Measurements from ENCODE around the gene LPO.
A peak's percentile ranks its signal among the peaks of the same experiment; 100 is the strongest.

LPO gene

DNA sequence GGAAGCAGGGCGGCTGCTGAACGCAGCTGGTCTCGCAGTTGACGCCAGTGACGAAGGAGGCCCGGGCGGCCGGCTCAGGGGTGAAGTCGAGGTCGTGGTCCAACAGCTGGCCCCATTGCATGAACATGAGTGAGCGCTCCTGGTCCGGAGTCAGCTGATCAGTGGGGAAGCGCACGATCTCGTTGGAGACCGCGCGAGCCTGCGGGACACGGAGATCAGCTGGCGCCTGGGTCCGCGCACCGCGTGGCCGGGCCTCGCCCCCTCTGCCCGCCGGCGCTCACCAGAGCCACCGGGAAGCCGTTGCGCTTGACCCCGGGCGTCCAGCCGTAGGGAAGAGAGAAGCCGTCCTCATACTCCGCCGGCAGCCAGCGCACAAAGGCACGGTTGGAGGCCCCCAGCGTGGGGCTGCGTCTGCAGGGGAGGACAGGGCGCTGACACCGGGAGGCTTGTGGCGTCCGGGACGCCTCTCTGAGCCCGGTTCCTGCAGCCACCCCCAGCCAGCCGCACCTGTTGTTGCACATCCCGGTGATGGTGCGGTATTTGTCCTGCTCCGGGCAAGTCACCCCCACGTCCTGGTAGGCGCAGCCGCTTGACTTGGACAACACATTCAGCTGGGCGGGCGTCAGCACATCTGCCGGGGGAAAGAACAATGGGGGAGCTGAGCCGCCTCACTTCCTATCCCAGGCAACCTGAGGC is 40.8 kb downstream of the LPO start:
- DNase-seq = no peak

DNA sequence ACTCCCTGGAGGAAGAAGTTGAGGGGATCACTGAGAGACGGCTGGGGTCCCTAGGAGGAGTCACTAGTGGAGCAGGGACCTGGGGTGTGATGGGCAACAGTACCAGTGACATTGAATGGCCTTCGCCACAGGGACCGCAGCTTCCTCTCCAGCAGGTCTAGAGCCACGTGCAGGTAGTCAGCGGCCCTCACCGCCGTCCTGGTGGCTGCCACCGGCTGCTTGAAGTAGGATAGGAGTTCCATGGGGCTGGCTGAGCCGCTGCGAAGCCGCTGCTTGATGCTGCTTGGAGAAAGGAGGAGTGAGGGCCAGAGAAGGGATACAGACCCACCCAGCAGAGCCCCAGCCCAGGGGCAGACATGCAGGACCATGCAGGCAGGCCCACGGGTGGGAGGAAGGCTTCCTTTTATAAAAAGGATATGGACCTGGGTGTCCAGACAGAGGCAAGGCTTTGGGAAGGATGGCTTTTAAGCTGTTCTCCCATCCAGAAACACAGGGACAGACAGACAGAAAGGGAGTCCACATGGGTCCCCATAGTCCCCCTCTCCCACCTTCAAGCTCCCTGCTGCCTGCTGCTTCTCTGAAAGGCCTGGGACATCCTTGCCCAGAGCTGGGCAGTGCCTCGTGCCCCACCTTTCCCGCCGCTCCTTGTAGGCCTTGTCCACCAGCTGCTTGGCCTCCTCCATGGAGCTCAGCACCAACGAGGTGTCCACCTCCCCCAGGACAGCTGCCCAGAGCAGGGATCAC is 41.5 kb downstream of the LPO start:
- no peak for DNase-seq

- no peak for DNase-seq
These were observed 42.3 kb downstream of the LPO start, which contains the start of gene MPO for GRCh38 chr17:58280480-58281217. Gene MPO (minus strand): TSS chr17:58280935. CDS start chr17:58280758, 177 bp downstream.

GRCh38 chr17:58281511-58282011 is 43.2 kb downstream of the LPO start:
- no peak for DNase-seq

- DNase-seq = no peak
These were observed 44.1 kb downstream of the LPO start for GRCh38 chr17:58282442-58282841.

- DNase-seq = no peak
These were observed 45.6 kb downstream of the LPO start for GRCh38 chr17:58283674-58284612.

DNA sequence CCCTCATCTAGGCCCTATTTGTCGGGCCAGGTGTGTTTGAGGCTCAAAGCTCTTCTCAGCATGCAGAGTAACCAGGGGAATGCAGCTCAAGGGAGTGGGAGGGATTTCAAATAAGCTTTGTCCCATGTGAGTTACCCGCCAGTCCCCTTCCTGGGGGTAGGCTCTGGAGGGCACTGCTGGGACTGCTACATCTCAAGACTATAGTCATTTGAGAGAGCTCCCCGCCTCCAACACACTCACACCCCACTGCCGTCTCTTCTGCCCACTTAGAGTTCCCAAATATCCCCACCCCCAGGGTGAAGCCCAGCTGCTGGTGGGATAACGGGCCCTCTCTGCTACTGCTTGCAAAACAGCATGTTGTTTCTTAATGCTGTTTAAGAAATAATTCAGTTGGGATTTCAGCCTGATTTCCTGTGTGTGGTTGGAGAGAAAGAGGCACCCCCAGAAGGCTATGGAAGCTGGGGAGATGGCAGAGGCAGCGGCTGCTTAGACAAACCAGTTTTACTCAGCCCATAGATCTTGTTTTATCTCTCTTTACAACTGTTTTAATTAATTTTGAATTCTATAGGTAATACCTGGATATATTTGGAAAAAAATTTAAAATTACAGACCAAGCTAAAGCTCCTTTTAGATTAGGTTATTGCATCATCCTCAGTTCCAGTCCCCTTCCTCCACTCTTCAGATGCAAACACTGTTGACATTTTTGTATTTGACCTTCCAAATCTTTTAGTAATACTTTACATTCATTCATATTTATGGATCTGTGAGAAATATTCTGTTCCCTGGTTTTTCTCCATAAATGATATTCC is 46.4 kb downstream of the LPO start:
- DNase-seq = no peak

GRCh38 chr17:58285422-58285810 is 47.0 kb downstream of the LPO start:
- no peak for DNase-seq

GRCh38 chr17:58289869-58290268 is 51.5 kb downstream of the LPO start:
- DNase-seq = no peak

DNA sequence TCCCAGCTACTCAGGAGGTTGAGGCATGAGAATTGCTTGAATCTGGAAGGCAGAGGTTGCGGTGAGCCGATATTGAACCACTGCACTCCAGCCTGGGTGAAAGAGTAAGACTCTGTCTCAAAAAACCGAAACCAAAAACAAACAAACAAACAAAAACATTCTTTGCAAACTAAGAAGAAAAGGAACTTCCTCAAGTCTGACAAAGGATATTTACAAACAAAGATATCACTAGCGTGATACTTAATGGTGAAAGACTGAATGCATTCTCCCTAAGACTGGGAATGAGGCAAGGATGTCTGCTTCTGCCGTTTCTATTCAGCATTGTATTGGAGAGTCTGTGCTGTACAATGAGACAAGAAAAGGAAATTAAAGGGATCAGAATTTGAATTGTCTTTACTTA is 52.9 kb downstream of the LPO start:
- no peak for DNase-seq

DNA sequence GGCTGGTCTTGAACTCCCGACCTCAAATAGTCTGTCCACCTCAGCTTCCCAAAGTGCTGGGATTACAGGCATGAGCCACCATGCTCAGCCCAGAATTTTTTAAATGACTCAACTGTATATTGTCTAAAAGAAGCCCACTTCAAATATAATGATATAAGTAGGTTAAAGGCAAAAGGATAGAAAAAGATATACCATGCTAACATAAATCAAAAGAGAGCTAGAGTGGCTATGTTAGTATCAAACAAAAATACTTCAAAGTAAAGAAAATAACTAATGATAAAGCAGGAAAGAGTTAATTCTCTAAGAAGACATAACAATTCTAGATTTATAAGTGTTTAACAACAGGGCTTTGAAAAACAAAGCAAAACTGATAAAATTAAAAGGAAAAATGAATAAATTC is 55.6 kb downstream of the LPO start:
- no peak for DNase-seq

GRCh38 chr17:58300336-58300735 is 62.0 kb downstream of the LPO start:
- no peak for DNase-seq

DNA sequence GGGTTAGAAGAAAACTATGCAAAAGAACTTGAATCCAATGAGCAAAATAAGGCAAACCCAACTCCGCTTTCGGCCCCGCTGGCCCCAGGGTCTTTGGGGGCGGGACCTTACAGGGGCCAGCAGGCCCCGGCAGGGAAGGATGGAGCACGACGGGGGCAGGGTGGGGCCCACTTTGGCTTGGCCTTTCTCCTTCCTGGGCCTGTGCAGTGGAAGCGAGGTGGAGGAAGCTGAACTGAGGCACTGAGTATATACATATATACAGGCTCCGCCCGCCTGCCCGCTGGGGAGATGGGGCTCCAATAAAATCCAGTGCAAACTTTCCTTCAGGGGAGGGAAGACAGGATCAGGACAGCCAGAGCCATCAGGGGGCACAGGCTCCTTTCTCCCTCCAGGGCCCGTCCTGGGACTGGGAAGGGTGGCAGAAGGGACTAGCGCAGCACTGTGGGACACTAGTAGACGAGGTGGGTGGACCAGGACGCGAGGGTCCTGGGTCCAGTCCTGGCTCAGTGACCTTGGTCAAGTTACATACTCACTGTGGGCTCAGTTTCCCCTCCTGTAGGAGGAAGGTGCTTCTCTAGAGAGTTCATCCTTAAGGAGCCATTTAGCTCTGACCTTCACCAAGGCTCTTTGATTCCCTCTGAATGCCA is 63.2 kb downstream of the LPO start:
- DNase-seq = no peak

- DNase-seq = no peak
These were observed 64.0 kb downstream of the LPO start for GRCh38 chr17:58302171-58302918.

GRCh38 chr17:58302919-58303585 is 64.7 kb downstream of the LPO start:
- no peak for DNase-seq

DNA sequence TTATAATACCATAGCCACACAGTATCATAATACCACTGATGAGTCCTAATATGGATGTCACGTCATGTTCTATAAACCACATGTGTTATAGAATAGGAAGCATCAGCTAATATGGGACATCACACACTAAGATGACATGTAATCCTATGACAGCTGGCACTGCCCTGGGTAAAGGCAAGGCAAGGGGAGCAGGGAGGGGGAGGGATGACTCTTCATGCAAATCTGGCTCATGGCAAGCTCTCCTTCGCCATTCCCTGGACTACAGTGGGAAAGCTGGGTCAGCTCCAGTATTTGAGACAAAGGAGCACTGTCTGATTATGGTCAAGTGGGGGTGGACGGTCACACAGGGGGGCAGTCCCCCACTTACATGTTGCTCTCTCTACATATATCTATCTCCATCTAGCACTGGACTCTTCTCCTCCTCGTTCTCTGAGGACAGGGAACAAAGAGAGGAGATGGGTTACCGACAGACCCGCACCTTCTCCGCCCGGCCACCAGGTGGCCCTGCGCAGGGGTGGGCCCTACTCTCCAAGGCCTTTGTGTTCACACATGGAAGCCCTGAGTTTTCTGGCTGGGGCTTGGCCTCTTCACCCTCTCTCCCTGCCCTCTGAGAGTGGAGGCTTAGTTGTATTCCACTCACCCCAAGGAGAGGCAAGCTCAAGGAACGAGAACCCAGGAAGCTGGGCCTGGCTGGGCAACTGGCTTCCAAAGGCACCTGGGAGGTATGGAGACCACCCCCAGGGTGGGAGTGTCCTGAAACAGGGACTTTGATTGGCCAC is 65.8 kb downstream of the LPO start:
- DNase-seq = peak in 3 of 5 donors; percentile 51 to 55 (median 52)

GRCh38 chr17:58304750-58305486 is 66.5 kb downstream of the LPO start:
- DNase-seq = no peak

GRCh38 chr17:58305626-58306025 is 67.2 kb downstream of the LPO start:
- DNase-seq = no peak
